ENCODE data around the gene LACTB.
"Not testable (repeated sequence)": the region's sequence is repeated elsewhere in the genome, so short reads cannot be mapped to it uniquely, and the experiment has no call there.

The LACTB gene

GRCh38 chr15:63091679-63092446 lies 29.8 kb upstream of the LACTB start:
- no peaks in the 10 kb centered on the region for H3K27me3 ChIP-seq (replicated peaks)
- DNase-seq = no peak
- no peaks in the 10 kb centered on the region for H3K36me3 ChIP-seq (replicated peaks)
- H3K27ac ChIP-seq = no peak overlapping the region
- H3K4me3 ChIP-seq (ENCODE audit: low read depth, low read length) = no peak overlapping the region
- TF ChIP-seq CTCF (IDR thresholded peaks at IDR 0.05; ENCODE audit: low read depth, low read length, missing control alignments) = no peak
- in situ Hi-C loops (cut with HindIII; ENCODE audit: low pct_ligation_motif_present, low sequenced_read_pairs) = no loop called here

DNA sequence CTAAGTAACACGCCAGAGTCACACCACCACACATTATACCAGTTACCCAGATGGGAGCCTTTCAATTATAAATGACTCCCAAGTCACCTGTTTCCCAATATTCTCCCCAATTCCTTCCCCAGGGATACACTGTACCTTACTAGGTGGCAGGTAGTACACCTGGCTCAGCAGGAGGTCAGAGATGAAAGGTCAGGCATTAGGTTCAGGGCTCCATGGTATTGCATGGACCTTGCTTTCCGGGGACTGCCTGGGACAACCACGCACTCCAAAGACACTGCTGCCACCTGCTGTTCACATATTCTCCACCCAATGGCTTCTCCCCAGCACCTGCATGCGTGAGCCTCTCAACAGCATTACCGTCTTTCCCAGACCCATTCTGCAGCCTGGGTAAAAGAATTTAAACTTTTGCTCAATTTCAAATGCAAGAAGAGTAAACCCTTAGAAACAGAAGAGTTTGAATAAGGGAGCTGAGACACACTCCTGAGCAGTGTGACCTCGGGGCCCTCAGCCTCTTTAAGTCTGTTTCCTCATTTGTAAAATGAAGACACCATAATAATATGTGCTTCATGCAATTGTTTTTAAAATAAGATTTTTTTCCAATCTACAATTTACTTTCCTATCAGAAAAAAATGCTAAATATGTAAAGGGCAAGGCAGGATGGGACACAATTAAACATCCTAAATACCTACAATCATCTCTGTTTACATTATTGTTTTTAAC lies 28.0 kb upstream of the LACTB start:
- peak overlapping the region; percentile 86 for H3K27ac ChIP-seq
- no peak overlapping the region for H3K4me3 ChIP-seq (ENCODE audit: low read depth, low read length)
- peak; percentile 91 for TF ChIP-seq CTCF (IDR thresholded peaks at IDR 0.05; ENCODE audit: low read depth, low read length, missing control alignments)
- H3K27me3 ChIP-seq (replicated peaks) = no peaks in the 10 kb centered on the region
- in situ Hi-C loops (cut with HindIII; ENCODE audit: low pct_ligation_motif_present, low sequenced_read_pairs) = no loop called here
- no peaks in the 10 kb centered on the region for H3K36me3 ChIP-seq (replicated peaks)
- peak; percentile 73 for DNase-seq

DNA sequence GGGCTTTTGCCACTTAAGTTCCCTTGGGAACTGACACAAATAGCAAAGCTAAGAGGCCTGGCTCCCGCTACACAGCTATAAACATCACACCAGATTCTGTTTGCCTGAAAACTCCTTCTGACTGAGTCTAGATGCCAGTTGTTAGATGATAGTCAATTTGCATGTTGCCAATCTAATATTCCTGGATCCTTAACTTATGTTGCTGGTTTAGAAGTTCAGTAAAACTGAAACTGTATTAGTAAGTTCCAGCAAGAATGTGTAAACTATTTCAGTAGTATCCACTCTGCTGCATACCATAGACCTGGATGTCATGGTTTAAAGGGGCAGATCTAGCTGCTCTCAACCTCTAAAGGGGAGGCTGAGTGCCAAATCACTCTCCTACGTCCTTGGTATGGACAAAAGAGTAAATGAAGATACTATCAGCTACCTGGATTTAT lies 27.1 kb upstream of the LACTB start:
- no peak overlapping the region for H3K4me3 ChIP-seq (ENCODE audit: low read depth, low read length)
- TF ChIP-seq CTCF (IDR thresholded peaks at IDR 0.05; ENCODE audit: low read depth, low read length, missing control alignments) = no peak
- H3K27ac ChIP-seq = peak overlapping the region; percentile 86
- DNase-seq = peak; percentile 59
- in situ Hi-C loops (cut with HindIII; ENCODE audit: low pct_ligation_motif_present, low sequenced_read_pairs) = no loop called here
- H3K36me3 ChIP-seq (replicated peaks) = no peaks in the 10 kb centered on the region
- H3K27me3 ChIP-seq (replicated peaks) = no peaks in the 10 kb centered on the region

DNA sequence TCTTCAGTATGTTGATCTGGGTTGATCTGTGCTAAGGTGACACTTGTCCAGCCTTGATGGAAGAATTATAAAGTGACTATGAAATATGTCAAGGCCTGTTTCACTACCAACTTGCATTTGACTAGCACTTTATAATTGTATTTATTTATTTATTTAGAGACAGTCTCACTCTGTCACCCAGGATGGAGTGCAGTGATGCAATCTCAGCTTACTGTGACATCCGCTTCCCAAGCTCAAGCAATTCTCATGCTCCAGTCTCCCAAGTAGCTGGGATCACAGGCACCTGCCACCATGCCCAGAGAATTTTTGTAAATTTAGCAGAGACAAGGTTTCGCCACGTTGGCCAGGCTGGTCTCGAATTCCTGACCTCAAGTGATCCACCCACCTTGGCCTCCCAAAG lies 25.5 kb upstream of the LACTB start:
- no peak overlapping the region for H3K4me3 ChIP-seq (ENCODE audit: low read depth, low read length)
- H3K27me3 ChIP-seq (replicated peaks) = no peaks in the 10 kb centered on the region
- DNase-seq = no peak
- no peak for TF ChIP-seq CTCF (IDR thresholded peaks at IDR 0.05; ENCODE audit: low read depth, low read length, missing control alignments)
- H3K27ac ChIP-seq = peak overlapping the region; percentile 85
- in situ Hi-C loops (cut with HindIII; ENCODE audit: low pct_ligation_motif_present, low sequenced_read_pairs) = no loop called here
- no peaks in the 10 kb centered on the region for H3K36me3 ChIP-seq (replicated peaks)

DNA sequence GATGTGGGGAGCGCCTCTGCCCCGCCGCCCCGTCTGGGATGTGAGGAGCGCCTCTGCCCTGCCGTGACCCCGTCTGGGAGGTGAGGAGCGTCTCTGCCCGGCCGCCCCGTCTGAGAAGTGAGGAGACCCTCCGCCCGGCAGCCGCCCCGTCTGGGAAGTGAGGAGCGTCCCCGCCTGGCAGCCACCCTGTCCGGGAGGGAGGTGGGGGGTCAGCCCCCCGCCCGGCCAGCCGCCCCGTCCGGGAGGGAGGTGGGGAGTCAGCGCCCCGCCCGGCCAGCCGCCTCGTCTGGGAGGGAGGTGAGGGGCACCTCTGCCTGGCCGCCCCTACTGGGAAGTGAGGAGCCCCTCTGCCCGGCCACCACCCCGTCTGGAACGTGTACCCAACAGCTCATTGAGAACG lies 22.8 kb upstream of the LACTB start:
- DNase-seq; in situ Hi-C loops (cut with HindIII; ENCODE audit: low pct_ligation_motif_present, low sequenced_read_pairs); H3K36me3 ChIP-seq (replicated peaks); H3K27me3 ChIP-seq (replicated peaks); H3K4me3 ChIP-seq (ENCODE audit: low read depth, low read length); H3K27ac ChIP-seq: not testable (repeated sequence)

- H3K36me3 ChIP-seq (replicated peaks); H3K27me3 ChIP-seq (replicated peaks); in situ Hi-C loops (cut with HindIII; ENCODE audit: low pct_ligation_motif_present, low sequenced_read_pairs); DNase-seq; H3K4me3 ChIP-seq (ENCODE audit: low read depth, low read length); H3K27ac ChIP-seq: not testable (repeated sequence)
These were observed 22.1 kb upstream of the LACTB start for GRCh38 chr15:63099581-63099980.
